ENCODE measurements around the gene MBLAC2.

MBLAC2 gene

GRCh38 chr5:90504743-90505142 lies 30.2 kb upstream of the MBLAC2 start:
- H3K4me1 Mint-ChIP-seq, result no peaks in the 10 kb centered on the region
- peaks cover 8% of the 10 kb centered on the region for H3K36me3 Mint-ChIP-seq (ENCODE audit: low read depth)
- no peak for DNase-seq
- H3K27ac Mint-ChIP-seq, result no peak overlapping the region
- no peaks in the 10 kb centered on the region for H3K27me3 Mint-ChIP-seq (ENCODE audit: low read depth, poor library complexity)
- no peak overlapping the region for H3K4me3 Mint-ChIP-seq
- H3K9me3 Mint-ChIP-seq, result no peaks in the 10 kb centered on the region
- TF ChIP-seq CTCF (IDR thresholded peaks at IDR 0.05), result no peak

- Mint-ChIP-seq H3K4me3 (no peak overlapping the region), H3K27me3 (ENCODE audit: low read depth, poor library complexity) (no peaks in the 10 kb centered on the region), H3K9me3 (no peaks in the 10 kb centered on the region), H3K4me1 (no peaks in the 10 kb centered on the region), H3K36me3 (ENCODE audit: low read depth) (no peaks in the 10 kb centered on the region), H3K27ac (no peak overlapping the region)
- DNase-seq, result no peak
- TF ChIP-seq CTCF (IDR thresholded peaks at IDR 0.05), result no peak
Measured at GRCh38 chr5:90503596-90503995, 29.0 kb upstream of the MBLAC2 start.

GRCh38 chr5:90495146-90495545 lies 20.6 kb upstream of the MBLAC2 start:
- Mint-ChIP-seq H3K36me3 (ENCODE audit: low read depth) (peaks cover 22% of the 10 kb centered on the region), H3K27me3 (ENCODE audit: low read depth, poor library complexity) (no peaks in the 10 kb centered on the region)
- no peak for DNase-seq

GRCh38 chr5:90494043-90494442 lies 19.5 kb upstream of the MBLAC2 start:
- Mint-ChIP-seq H3K9me3 (no peaks in the 10 kb centered on the region), H3K36me3 (ENCODE audit: low read depth) (peaks cover 22% of the 10 kb centered on the region), H3K4me3 (no peak overlapping the region), H3K27ac (no peak overlapping the region), H3K4me1 (no peaks in the 10 kb centered on the region), H3K27me3 (ENCODE audit: low read depth, poor library complexity) (no peaks in the 10 kb centered on the region)
- DNase-seq, result no peak
- TF ChIP-seq CTCF (IDR thresholded peaks at IDR 0.05), result no peak

More at GRCh38 chr5:90495146-90495545, 20.6 kb upstream of the MBLAC2 start:
- H3K4me1 Mint-ChIP-seq, result no peaks in the 10 kb centered on the region
- TF ChIP-seq CTCF (IDR thresholded peaks at IDR 0.05), result no peak
- no peak overlapping the region for H3K4me3 Mint-ChIP-seq
- H3K27ac Mint-ChIP-seq, result no peak overlapping the region
- H3K9me3 Mint-ChIP-seq, result no peaks in the 10 kb centered on the region

- Mint-ChIP-seq H3K27ac (no peak overlapping the region), H3K4me3 (no peak overlapping the region), H3K36me3 (ENCODE audit: low read depth) (peaks cover 6% of the 10 kb centered on the region), H3K9me3 (no peaks in the 10 kb centered on the region), H3K4me1 (no peaks in the 10 kb centered on the region), H3K27me3 (ENCODE audit: low read depth, poor library complexity) (no peaks in the 10 kb centered on the region)
- no peak for TF ChIP-seq CTCF (IDR thresholded peaks at IDR 0.05)
- no peak for DNase-seq
Measured at GRCh38 chr5:90488791-90489190, 14.2 kb upstream of the MBLAC2 start.

GRCh38 chr5:90484540-90484939 lies 10.0 kb upstream of the MBLAC2 start:
- no peak for TF ChIP-seq CTCF (IDR thresholded peaks at IDR 0.05)
- Mint-ChIP-seq H3K27me3 (ENCODE audit: low read depth, poor library complexity) (no peaks in the 10 kb centered on the region), H3K27ac (no peak overlapping the region), H3K36me3 (ENCODE audit: low read depth) (peaks cover 9% of the 10 kb centered on the region), H3K9me3 (no peaks in the 10 kb centered on the region), H3K4me1 (no peaks in the 10 kb centered on the region), H3K4me3 (no peak overlapping the region)
- DNase-seq, result no peak
